ENCODE data around the gene FKBP8.

- TF ChIP-seq POLR2AphosphoS5 (IDR thresholded peaks at IDR 0.05) (no peak), CTCF (IDR thresholded peaks at IDR 0.05) (no peak), POLR2A (IDR thresholded peaks at IDR 0.05) (no peak)
Measured at GRCh38 chr19:18587962-18588610, 44.7 kb upstream of the FKBP8 start.
